Gastrocnemius medialis (tissue), 4 donors: Measurements from ENCODE around the gene SLC17A7.

Experiments used
- CTCF ChIP-seq, 5 experiments: fragments of 450-650 bp in 3 of 5; fragments of 200-600 bp in 2 of 5; sonication (generic) in 2 of 5; IDR thresholded peaks in 4 of 5; conservative IDR thresholded peaks in 1 of 5; 1 replicate in 4 of 5; 2 replicates in 1 of 5; pipeline ENCODE4 v1.5.1; 2016 to 2019; ENCODE audit warnings: antibody characterized with exemption in 5 of 5, mild to moderate bottlenecking in 3 of 5, moderate library complexity in 3 of 5
- POLR2A ChIP-seq, 2 donors: fragments of 450-650 bp; IDR thresholded peaks; one replicate each; pipeline ENCODE4 v1.6.1; 2017; ENCODE audit warnings: antibody characterized with exemption in 2 of 2, mild to moderate bottlenecking in 2 of 2, moderate library complexity in 2 of 2

GRCh38 chr19:49403404-49404187 is 37.7 kb downstream of the SLC17A7 start:
- TF ChIP-seq CTCF (IDR thresholded peaks at IDR 0.05 in 4 of 5, conservative IDR thresholded peaks at IDR 0.05 in 1 of 5) (no peak), POLR2A (IDR thresholded peaks at IDR 0.05) (no peak)
